NCI-H345 (cell line): ENCODE measurements around the gene ZBTB25.

ENCODE experiments used
- DNase-seq: peaks from one replicate; lab custom pipeline; 2025; lab: John Stamatoyannopoulos, UW

Gene ZBTB25

DNA sequence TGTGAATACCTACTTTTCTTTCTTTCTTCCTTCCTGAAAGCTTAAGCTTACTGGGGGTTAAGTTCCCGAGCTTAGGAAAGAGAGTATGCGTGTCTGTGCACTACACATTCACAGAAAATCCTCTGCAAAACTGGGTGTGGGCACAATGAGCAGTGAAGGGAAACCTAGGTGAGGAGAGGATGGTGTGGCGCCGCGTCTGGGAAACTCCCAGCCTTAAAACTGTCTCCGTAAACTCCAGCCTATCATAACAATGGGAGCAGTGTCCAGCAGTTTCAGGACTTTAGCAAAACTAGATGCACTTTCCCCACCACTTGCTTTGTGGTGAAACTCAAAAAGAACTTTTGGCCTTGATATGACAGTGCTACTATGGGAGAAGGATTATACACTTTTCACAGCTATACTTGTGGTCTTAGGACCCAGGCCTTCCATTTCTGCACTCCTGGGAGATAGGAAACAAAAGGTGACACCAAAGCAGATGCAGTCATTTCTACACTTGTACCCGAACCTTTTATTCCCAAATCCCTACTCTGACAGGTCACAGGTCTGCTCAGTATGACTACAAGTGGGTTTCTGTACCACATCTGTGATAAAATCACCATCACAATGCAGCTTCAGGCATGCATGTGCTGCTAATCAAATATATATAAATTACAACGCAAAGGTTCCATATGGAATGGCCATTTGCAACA, 27.9 kb downstream of the ZBTB25 start:
- no peak for DNase-seq

DNA sequence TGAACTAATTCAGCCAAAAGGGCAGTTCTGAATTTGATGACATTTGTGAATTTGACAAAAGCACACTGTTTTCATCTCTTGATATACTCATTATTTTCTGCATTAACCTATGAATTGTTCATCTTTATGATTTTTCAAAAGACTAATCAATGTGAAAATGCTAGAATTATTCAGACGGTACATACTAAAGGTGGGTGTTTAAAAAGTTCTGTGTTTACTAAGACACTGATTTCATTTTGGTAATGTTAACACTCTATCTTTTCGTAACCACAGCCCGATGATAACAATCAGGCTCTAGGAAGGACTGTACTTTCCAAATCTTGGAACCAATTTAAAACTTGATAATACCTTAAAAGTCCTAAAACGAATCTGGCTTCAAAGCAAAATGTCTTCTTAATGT, 28.9 kb downstream of the ZBTB25 start:
- DNase-seq, result no peak

DNA sequence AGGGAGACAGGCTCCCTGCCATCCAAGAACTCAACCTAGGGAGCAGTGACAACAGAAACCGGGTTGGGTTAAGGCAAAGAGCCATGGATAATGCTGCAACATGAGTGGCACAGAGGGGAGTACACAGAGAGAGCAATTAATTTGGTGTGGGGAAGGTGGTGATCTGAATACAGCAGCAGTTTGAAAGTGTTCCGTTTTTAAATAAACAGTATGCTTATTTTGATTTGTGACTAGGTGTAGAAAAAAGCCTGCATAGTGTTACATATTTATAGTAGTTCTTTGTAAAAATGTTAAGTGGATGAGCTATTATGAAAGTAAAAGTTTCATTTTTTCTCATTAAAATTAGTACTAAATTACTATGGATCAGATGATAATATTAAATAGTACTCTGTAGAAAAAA, 29.6 kb downstream of the ZBTB25 start:
- no peak for DNase-seq

DNA sequence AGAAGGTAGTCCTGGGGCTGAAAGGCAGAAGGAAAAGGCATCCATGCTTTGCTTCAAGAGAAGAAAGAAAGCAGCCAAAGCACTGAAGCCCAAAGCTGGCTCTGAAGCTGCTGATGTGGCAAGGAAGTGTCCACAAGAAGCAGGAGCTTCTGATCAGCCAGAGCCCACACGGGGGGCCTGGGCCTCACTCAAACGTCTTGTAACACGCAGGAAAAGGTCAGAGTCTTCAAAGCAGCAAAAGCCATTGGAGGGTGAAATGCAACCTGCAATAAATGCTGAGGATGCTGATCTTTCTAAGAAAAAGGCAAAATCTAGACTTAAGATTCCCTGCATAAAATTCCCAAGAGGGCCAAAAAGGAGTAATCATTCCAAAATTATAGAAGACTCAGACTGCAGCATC, 35.2 kb downstream of the ZBTB25 start:
- no peak for DNase-seq

DNA sequence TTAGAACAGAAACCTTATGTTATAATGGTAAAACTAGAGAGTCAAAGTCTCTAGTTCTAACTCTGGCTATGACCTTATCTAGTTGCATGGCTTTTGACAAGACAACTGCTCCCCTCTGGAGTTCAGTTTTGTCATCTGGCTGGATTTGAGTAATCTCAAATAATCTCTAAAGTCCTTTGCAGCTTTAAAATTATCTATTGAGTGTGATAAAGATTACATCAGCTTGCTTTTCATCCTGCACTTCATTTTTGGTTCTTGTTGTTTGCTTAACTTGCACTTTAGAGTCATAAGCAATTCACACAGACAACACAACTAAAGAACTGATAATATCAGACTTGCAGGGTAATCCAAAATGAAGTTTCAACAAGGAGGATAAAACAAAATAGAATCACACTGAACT, 36.1 kb downstream of the ZBTB25 start:
- DNase-seq, result no peak

DNA sequence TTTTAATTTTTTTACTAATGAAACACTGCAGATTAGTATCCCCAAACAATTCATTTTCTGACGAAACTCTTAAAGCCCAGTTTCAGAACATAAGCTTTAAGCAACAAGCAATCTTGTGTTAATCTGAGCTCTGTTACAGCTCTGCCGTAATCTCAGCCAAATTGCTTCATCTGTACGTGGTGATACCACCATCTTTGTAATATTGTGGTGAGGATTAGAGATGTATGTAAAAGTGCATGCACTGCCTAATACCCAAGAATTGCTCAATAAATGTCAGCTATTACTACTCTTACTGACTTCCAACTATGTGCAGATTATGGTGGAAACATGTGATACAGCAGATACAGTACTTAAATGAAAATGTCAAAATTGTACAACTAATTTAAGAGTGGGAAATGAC, 36.5 kb downstream of the ZBTB25 start:
- DNase-seq, result no peak

DNA sequence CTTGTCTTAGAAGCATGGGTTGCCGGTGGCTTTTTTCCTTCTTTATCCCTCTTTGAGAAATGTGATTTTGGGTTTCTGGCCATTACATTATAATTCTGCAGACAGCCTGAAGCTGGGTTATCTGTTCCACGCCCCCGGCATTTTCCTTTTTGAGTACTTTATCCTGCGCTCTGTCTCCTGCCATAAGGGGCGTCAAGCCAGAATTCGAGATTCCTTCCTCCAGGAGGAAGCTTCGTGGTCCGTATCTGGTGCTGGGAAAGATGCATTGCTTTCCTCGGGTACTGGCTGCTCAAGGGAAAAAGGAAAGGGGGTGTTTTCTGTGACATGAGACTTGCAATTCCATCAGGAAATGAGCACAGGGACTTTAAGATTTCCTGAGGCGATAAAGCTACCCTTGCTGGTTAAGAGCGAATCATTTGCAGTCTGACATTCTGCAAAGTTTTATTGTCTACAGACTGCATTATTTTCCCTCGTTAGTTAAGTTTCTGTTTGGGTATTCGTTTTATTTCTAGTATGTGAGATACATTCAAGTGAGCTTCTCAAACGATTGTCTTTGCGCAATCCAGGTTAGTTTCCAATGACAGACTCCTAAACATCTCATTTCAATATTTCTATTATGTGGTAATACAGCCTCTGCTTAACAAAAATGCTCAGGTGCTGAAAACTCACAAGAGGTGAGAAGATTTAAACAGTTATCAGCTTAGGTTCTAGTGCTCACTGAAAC, 37.6 kb downstream of the ZBTB25 start:
- DNase-seq, result peak; percentile 37

DNA sequence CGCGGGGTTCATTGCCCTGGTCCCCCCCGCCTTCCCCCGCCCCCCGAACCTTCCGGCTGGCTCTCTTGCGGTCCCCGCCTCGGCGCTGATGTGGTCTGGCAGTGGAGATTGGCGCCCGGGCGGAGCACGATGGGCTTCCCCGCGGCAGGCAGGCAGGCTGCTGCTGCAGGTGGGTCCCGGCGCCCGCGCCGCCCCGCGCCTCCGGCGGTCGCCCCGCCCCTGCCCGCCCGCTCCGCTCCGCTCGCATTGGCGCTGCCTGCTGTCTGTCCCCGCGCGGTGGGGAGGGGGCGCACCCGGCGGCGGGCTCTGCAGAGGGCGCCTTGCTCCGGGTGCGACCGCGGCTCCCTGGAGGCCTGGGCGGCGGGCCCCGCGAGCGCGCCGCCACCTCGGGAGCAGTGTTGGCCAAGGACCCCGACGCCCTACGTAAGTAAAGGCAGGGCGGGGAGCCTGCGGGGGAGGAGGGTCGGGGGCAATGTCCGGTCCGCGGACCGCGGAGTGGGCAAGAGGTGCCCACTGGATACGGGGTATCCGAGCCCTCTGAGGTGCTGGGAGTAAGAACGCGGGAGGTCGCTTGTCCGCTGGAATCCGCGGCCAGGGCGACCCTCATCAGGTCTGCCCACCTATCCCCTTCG, 38.3 kb downstream of the ZBTB25 start, which contains the start of gene AKAP5:
AKAP5 (plus strand) TSS at position 309 of the 632 bp plus-strand sequence. CDS start 2,896 bp downstream, outside the sequence.
- peak; percentile 89 for DNase-seq

DNA sequence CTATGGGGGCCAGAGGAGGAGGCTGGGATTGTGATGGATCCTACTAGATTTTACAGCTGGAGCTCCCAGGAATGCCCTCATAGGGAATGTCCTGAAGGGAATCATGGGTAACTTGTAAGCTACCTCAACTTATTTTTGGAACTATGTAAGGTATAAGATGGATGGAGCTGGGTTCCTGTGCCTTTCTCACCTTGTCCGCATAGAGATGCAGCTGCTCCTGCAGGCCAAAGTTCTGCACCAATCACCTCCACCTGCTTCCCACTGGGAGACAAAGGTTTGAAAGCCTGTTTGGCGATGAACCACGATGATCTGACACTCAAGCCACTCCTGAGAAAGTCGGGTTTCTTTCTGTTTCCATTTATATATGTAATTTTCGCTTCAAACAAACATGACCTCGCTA, 39.0 kb downstream of the ZBTB25 start:
- peak; percentile 27 for DNase-seq

DNA sequence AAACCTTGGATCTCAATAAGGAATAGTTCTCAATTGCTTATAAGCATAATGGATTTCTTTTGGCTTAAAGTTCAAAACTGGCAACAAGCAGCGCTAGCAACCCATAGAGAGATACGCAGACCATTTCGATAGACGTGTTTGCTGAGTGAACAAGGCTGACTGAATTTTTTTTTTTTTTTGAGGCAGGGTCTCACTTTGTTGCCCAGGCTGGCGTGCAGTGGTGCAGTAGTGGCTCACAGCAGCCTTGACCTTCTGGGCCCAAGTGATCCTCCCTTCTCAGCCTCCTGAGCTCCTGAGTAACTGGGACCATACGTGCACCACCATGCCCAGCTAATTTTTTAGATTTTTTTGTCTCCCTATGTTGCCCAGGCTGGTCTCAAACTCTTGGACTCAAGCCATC, 39.8 kb downstream of the ZBTB25 start:
- no peak for DNase-seq

DNA sequence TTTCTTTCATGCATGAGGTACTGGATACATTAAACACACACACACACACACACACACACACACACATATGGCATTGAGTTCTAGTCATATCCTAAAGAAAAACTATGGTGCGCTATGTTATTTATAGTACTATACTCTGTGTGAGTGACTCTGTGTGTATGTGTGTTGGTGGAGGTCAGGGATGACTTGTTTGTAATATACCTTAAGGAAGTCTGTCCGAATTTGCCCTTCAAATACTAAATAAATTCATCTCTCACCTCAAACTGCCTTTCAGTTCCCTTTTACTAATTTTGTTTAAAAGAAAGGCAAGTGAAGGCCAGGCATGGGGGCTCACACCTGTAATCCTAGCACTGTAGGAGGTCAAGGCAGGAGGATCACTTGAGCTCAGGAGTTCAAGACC, 40.4 kb downstream of the ZBTB25 start:
- no peak for DNase-seq

DNA sequence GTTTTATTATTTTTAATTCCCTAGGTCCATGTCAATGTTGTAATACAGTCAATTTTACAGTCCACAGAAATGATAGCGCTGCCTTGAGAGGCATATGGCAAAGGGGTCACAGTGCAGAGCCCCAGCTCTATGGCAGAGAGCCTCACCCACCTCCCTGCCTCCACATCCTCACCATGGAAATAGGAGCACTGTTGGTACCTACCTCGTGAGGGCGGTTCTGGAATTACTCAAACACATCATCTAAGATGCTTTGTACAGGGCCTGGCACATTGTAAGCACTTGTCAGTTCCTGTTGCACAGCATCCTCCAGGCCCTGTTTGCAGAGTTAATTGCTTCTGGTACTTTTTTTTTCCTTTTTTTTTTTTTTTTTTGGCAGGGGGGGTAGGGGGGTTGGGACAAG, 42.4 kb downstream of the ZBTB25 start:
- no peak for DNase-seq

DNA sequence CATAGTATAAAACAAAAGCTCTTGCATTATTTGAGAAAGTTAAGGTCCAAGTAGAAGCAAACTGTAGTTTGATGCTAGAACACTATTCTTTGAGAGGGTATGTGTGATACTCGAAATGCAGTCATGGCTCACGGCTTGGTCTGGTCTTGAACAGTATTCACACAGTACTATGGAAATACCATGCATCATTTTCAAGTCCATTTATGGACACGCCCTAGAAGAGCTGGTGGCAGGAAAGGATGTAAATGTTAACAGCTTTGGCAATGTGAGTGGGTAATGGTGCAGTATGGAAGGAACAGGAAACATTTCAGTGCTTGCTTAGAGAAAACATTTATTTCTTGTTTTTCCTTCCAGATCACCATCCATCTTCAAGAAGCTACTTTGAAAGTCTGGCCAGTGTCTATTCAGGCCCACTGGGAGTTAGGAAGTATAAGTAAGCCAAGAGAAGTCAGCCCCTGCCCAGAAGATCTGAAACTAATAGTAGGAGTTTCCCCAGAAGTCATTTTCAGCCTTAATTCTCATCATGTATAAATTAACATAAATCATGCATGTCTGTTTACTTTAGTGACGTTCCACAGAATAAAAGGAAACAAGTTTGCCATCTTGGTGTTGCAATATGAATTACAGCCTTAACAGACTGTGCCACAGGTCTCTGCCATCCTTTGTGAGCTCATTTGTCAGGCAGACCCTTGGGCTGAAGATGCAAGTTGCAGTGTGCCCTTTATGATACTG, 44.1 kb downstream of the ZBTB25 start:
- no peak for DNase-seq

DNA sequence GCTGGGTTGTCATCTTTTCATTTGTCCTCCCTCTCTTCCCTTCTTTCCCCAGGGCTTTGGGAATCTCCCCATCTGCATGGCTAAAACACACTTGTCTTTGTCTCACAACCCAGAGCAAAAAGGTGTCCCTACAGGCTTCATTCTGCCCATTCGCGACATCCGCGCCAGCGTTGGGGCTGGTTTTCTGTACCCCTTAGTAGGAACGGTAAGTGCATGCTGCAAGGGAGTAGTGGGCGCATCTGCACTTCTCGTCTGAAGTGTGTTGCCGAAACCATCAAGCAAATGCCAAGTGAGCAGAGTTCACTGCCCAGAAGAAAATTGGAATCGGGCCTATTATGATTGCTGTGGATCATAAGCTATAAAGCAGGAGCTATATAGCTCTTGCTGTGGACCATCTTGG, 49.0 kb downstream of the ZBTB25 start:
- DNase-seq, result no peak

DNA sequence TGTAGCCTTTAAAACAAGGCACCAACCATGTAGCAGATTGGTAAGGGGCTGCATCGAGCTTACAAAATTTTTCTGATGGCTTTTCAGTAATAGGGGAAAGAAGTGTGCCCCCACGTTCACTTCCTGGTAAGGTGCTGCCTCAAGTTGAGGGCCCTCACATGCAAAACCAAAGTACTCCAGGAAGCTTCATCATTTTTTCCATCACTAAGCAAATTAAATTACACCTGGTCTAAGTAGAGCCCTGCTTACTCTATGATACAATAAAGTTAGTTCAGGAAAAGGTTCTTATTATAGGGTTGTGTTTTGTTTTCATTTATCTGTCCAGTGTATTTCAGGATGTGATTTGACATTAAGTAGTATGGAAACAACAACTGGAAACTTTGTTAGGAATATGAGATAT, 53.4 kb downstream of the ZBTB25 start:
- no peak for DNase-seq

DNA sequence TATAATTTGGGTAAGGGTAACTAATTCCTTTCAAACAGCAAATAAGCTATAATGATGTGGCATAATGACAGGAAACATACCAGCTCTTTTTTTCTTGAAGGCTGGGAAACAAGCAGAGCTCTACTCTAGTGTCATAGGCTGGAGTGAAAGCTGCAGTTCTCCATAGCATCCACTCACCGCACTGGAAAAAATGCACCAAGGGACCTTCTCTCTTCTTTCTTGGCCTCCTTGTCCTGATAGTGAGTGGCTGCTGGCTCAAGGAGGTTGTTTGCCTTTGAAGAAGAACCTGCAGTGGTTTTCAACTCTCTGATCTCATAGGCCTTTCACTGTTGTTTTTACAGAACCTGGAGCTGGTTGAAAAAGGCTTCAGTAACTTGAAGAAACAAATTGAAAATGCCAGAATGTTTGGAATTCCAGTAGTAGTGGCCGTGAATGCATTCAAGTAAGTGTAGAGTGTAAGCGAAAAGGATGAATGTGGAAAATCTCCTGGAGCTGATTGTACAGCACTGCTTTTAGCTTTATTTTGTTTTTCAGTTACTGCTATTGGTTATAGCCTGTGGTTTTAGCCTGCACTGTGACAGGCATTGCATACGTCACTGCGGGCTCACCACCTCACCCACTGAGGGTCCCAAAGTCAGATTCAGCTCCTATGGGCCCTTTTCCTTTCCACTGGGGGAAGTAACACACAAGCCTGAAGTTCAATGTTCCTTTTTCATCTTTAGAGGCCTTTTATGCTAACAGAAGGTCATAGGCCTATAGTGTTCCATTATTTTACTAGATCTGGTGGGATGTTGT, 55.6 kb downstream of the ZBTB25 start:
- no peak for DNase-seq

DNA sequence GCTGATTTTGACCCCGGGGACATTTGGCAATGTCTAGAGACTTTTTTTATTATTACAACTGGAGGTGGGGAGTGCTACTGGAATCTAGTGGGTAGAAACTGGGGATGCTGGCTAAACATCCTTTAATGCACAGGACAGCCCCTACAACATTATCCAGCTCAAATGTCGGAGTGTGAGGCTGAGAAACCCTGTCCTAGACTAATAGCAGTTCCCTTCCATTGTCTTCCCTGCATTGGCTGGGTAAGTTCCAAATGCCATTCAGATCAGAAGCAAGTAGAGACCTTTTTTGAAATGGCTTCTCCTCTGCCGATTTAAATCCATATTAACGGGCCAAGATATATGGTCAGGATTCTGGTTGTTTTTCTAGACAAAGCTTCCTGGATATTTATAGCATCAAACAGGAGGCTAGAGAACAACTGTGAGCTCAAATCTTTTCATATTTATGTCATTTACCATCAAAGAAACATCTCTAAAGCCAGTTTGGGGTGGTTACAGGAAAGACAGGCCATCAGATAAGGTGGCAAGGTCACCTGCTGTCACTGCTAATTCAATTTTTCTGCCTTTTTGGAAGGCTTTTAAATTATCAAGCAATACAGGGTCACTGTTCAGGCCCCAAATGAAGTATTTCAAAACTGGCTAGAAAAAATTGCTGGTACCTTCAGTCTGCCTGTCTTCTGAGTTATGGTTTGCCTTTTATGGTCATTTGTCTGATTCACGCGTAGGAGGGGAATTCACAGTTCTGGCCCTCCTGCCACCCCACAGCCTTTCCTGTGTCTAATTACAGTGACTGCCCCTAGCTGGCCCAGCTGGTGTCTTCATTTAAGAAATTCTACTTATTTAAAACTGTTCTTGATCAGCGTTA, 58.4 kb downstream of the ZBTB25 start:
- DNase-seq, result no peak

DNA sequence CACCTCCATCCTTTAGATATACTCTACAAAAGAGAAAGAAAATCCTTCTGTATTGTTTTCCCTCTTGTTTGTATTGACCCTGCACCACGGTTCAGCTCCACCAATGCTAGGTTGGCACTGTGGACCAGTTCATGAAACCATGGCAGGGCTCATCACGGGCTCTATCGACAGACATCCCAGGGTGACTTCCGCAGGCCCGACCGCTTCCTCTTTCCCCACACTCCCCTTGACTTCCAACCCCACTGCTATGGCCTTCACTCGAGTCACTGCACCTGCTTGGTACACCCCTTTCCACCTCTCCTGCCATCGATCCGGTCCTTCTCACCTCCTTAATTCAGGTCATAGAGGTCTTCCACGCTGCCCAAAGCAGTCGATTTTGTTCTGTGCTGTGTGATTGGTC, 59.5 kb downstream of the ZBTB25 start:
- DNase-seq, result no peak

DNA sequence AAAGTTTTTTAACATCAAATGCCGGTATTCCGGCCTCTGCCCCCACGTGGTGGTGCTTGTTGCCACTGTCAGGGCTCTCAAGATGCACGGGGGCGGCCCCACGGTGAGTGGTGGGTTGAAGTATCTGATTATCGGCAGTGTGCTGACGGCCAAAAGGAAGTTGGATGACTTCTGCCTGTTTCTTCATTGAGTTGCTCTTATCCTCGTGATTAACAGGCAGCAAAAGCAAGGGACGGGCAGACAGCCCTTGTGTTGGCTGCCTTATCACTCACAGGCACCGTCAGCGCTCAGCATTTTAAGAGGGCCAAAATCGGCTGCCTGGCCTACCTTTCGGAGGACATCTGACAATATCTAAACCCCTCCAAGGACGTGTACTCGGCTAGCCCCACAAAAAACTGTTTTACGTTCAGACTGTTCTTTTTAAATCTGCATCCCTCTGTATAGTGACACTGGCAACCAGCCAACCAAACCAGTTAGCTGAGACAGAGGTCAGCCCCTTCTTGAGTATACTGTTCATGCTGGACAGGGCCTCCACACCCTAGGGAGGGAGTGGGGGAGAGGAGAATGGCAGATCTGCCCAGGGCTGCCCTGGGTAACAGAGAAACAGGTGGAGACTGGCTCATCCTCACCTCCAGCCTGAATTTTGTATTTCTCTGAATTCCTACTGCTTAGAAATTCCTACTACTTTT, 61.2 kb downstream of the ZBTB25 start:
- DNase-seq, result no peak

DNA sequence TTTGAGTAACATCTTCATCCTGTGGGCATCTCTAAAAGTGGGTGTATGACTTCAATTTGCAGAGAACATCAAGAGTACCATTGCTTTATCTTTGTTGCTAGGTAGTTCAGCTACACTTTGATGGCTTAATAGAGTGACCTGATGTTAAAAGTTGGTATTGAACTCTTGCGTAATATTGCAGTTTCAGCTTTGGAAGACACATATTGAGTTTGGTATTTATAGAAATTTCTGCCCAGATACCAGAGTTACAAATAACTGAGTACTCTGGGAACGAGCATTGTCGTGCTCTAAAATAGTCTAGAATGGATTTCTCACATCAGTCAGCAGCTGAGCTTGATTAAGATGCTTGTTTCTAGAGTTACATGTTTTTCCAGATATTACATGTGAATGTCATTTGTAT, 63.1 kb downstream of the ZBTB25 start:
- DNase-seq, result no peak
